Stomach smooth muscle (tissue), 2 donors: ENCODE data around the gene PLCG2.

Experiments used
- H3K27ac ChIP-seq: one replicate; pipeline ENCODE4 v1.7.0; 2013; ENCODE audit warnings: mild to moderate bottlenecking, low read length, inconsistent platforms
- H3K27me3 ChIP-seq, 2 donors: one replicate each; pipeline ENCODE4 v1.7.0; 2013; ENCODE audit warnings: low read length in 2 of 2; ENCODE audit not compliant: insufficient read depth in 2 of 2, control insufficient read depth in 1 of 2
- H3K36me3 ChIP-seq, 2 donors: one replicate each; pipeline ENCODE4 v1.7.0; 2013; ENCODE audit warnings: low read length in 2 of 2; ENCODE audit not compliant: control insufficient read depth in 2 of 2, insufficient read depth in 2 of 2
- H3K4me1 ChIP-seq: one replicate; pipeline ENCODE4 v1.7.0; 2013; ENCODE audit warnings: low read length; ENCODE audit not compliant: control insufficient read depth, insufficient read depth
- H3K4me3 ChIP-seq, 2 donors: one replicate each; pipeline ENCODE4 v1.7.0; 2013; ENCODE audit warnings: low read length in 2 of 2
- H3K9ac ChIP-seq, 2 donors: one replicate each; pipeline ENCODE4 v1.7.0; 2013; ENCODE audit warnings: low read length in 2 of 2, mild to moderate bottlenecking in 1 of 2
- H3K9me3 ChIP-seq, 2 donors: one replicate each; pipeline ENCODE4 v1.7.0; 2013; ENCODE audit warnings: low read length in 2 of 2; ENCODE audit not compliant: control insufficient read depth in 2 of 2
- donor health status: healthy.
- donor health status: Pancreatic carcinoma.

PLCG2 gene

DNA sequence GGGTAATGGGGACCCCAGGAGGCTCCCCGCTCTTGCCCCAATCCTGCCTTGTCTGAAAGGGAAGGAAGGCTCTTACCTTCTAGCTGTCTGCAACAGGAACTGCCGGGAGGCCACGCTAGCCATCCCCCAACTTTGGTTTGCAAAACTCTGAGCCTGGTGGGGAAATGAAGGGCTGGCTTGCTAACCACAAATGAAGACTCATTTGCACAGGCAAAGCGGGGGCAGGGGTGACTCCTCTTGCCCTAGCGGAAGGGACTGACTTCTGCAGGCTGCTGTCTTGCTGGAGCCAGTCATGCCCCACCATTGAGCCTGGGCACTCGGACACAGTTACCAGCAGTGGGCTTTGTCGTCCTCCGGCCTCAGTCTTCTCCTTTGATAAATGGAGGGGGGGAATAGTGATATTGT is 52.6 kb downstream of the PLCG2 start:
- H3K4me3 ChIP-seq: no peak overlapping the region
- no peaks in the 10 kb centered on the region for H3K27me3 ChIP-seq
- no peak overlapping the region for H3K27ac ChIP-seq
- H3K9ac ChIP-seq: no peak overlapping the region
- H3K9me3 ChIP-seq: no peaks in the 10 kb centered on the region
- H3K36me3 ChIP-seq: no peaks in the 10 kb centered on the region
- no peaks in the 10 kb centered on the region for H3K4me1 ChIP-seq

- Histone ChIP-seq H3K9ac (no peak overlapping the region), H3K27ac (no peak overlapping the region)
Observed at GRCh38 chr16:81832801-81833547, 53.9 kb downstream of the PLCG2 start.

DNA sequence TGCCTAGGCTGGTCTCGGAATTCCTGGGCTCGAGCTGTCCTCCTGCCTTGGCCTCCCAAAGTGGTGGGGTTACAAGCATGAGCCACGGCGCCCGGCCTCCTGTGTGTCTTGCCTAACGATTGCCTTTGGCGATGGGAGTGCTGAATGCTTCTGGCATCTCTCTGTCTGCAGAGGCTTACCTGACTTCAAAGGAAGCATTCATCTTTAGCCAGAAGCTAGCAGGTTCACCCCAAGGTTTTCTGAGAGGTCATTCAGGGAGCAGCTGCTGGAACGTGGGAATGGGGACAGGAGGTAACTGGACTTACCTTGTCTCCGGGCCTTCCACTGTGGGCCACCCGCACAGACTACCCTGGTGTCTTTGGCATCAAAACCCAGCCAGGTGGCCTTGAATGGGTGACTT is 54.7 kb downstream of the PLCG2 start:
- H3K27me3 ChIP-seq: no peaks in the 10 kb centered on the region
- no peak overlapping the region for H3K4me3 ChIP-seq
- H3K9ac ChIP-seq: no peak overlapping the region
- H3K27ac ChIP-seq: no peak overlapping the region
- no peaks in the 10 kb centered on the region for H3K4me1 ChIP-seq
- no peaks in the 10 kb centered on the region for H3K36me3 ChIP-seq
- H3K9me3 ChIP-seq: no peaks in the 10 kb centered on the region

More at GRCh38 chr16:81832801-81833547, 53.9 kb downstream of the PLCG2 start:
- no peaks in the 10 kb centered on the region for H3K4me1 ChIP-seq
- no peaks in the 10 kb centered on the region for H3K27me3 ChIP-seq
- H3K9me3 ChIP-seq: no peaks in the 10 kb centered on the region
- no peaks in the 10 kb centered on the region for H3K36me3 ChIP-seq
- no peak overlapping the region for H3K4me3 ChIP-seq

DNA sequence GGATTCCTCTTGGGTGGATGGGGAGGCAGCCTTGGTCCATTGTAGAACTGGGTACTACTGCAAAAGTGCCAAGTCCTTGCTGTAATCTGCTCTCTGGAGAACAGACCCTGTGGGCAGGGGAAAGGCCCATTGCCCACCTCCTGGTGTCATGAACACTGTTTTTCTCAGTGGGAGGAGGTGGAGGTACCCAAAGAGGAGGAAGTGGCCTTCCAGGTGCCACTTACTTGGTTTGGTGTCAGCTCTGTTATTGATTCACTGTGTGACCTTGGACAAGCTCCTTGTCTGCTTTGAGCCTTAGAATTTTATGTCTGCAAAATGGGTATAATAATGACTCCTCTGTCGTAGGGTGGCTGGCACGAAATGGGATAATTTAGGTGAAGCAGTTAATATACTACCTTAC is 55.8 kb downstream of the PLCG2 start:
- H3K27me3 ChIP-seq: no peaks in the 10 kb centered on the region
- no peak overlapping the region for H3K27ac ChIP-seq
- H3K9ac ChIP-seq: no peak overlapping the region
- H3K4me1 ChIP-seq: no peaks in the 10 kb centered on the region
- no peak overlapping the region for H3K4me3 ChIP-seq
- no peaks in the 10 kb centered on the region for H3K36me3 ChIP-seq
- no peaks in the 10 kb centered on the region for H3K9me3 ChIP-seq

GRCh38 chr16:81836279-81837054 is 57.4 kb downstream of the PLCG2 start:
- Histone ChIP-seq H3K9ac (no peak overlapping the region), H3K9me3 (no peaks in the 10 kb centered on the region), H3K4me3 (no peak overlapping the region), H3K27me3 (peaks cover 0 to 4% of the 10 kb centered on the region in 2 donors), H3K36me3 (no peaks in the 10 kb centered on the region), H3K27ac (no peak overlapping the region), H3K4me1 (no peaks in the 10 kb centered on the region)

DNA sequence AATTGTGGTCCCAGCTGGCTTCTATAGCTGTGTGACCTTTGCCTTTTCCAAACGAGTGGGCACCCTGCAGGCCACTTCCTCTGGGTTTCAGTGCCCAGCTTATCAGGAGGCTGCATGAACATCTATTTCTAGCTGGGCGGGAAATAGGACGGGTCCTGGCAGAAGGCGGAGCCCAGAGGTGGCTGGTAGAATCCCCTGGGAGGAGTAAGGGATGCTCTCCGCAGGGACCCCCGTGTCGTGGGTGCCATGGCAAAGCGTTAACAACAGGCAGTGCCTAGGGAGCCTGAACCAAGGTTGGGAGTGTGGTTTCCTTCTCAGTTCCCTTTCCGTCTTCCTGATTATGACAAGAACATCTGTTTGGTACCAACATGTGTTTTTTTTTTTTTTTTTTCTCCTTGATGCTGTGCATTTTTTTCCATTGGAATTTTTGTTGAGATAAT is 58.2 kb downstream of the PLCG2 start:
- Histone ChIP-seq H3K9me3 (no peaks in the 10 kb centered on the region), H3K9ac (no peak overlapping the region), H3K27ac (no peak overlapping the region), H3K4me1 (no peaks in the 10 kb centered on the region), H3K36me3 (no peaks in the 10 kb centered on the region), H3K4me3 (no peak overlapping the region), H3K27me3 (peaks cover 0 to 7% of the 10 kb centered on the region in 2 donors)

DNA sequence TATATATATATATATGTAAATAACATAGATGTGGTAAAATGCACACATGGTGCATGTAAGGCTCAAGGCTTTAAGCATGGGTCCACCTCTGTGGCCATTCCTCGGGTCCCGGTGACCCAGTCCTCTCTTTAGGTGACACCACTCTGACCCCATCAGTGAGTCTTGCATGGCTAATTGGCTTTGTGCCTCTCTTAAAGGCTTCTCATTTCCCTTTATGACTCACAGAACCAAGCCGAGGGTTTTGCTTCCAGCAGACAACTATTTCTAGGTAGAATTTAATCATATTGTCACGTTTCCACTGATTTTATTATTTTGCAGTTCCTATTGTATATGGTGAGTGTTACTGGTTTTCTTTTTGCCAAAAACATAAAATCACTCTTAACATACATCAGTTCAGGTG is 59.7 kb downstream of the PLCG2 start:
- Histone ChIP-seq H3K27me3 (peaks cover 0 to 7% of the 10 kb centered on the region in 2 donors), H3K27ac (no peak overlapping the region), H3K4me1 (no peaks in the 10 kb centered on the region), H3K9me3 (no peaks in the 10 kb centered on the region), H3K9ac (no peak overlapping the region), H3K36me3 (no peaks in the 10 kb centered on the region), H3K4me3 (no peak overlapping the region)

DNA sequence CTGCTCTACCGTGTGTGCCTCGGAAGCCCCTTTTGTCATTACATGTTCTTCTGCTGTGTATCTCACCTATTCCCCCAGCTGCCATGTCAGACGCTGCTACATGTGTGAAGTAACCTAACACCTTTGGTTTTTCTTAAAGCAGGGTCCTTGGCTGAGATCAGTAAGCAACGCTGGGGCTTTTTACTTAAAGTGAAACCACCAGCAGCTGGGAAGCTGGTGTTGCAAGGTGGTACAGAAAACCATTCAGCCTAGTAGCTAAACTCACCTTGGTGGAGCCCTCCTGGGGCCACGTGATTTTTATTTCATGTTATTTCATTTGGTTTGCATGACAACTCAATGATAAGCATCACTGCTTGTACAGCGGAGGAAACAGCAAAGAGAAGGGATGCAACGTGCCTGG is 62.6 kb downstream of the PLCG2 start:
- Histone ChIP-seq H3K36me3 (no peaks in the 10 kb centered on the region), H3K9ac (no peak overlapping the region), H3K9me3 (peaks cover 6 to 9% of the 10 kb centered on the region in 2 donors), H3K27me3 (peaks cover 0 to 7% of the 10 kb centered on the region in 2 donors), H3K27ac (no peak overlapping the region), H3K4me3 (no peak overlapping the region), H3K4me1 (no peaks in the 10 kb centered on the region)

GRCh38 chr16:81842564-81843242 is 63.6 kb downstream of the PLCG2 start:
- peaks cover 8 to 11% of the 10 kb centered on the region in 2 donors for H3K9me3 ChIP-seq
- no peak overlapping the region for H3K27ac ChIP-seq
- H3K27me3 ChIP-seq: peaks cover 0 to 7% of the 10 kb centered on the region in 2 donors
- H3K4me3 ChIP-seq: no peak overlapping the region
- H3K36me3 ChIP-seq: no peaks in the 10 kb centered on the region
- H3K9ac ChIP-seq: no peak overlapping the region
- H3K4me1 ChIP-seq: no peaks in the 10 kb centered on the region

- no peak overlapping the region for H3K27ac ChIP-seq
- no peak overlapping the region for H3K9ac ChIP-seq
- H3K27me3 ChIP-seq: peaks cover 0 to 7% of the 10 kb centered on the region in 2 donors
- no peaks in the 10 kb centered on the region for H3K36me3 ChIP-seq
- H3K4me3 ChIP-seq: no peak overlapping the region
- H3K9me3 ChIP-seq: peaks cover 8 to 11% of the 10 kb centered on the region in 2 donors
- no peaks in the 10 kb centered on the region for H3K4me1 ChIP-seq
Observed at GRCh38 chr16:81843243-81843582, 64.1 kb downstream of the PLCG2 start.
